GM23338 (cell line): ENCODE measurements around the gene VNN1. TPM values are rescaled to one million over a fixed set of nuclear protein-coding genes. Genes with fewer than 3 reads are reported as not detected.

Source experiments
- ATAC-seq: fragments of 200-7000 bp; cut with Tn5 transposase; 3 replicates; pipeline ENCODE4 v1.9.1; 2020
- DNase-seq: peaks from one replicate; pipeline ENCODE4 v3.0.0-alpha.2; 2015; ENCODE audit warnings: low spot score
- H2AFZ ChIP-seq: fragments of 200-600 bp; sonication (generic); 2 replicates; pipeline ENCODE4 v1.8.0; 2016; ENCODE audit warnings: antibody characterized with exemption, mild to moderate bottlenecking, moderate library complexity
- H3F3A ChIP-seq: fragments of 200-600 bp; sonication (generic); replicated peaks from 2 replicates; pipeline ENCODE4 v1.8.0; 2017; ENCODE audit warnings: antibody characterized with exemption, mixed run types, low read depth
- H3K27ac ChIP-seq: fragments of 200-600 bp; sonication (generic); 2 replicates; pipeline ENCODE4 v1.6.1; 2016; ENCODE audit warnings: low read depth
- H3K27me3 ChIP-seq: fragments of 200-600 bp; sonication (generic); 2 replicates; pipeline ENCODE4 v1.8.0; 2016; ENCODE audit warnings: mild to moderate bottlenecking, mixed run types, moderate library complexity; ENCODE audit not compliant: insufficient read depth
- H3K36me3 ChIP-seq: fragments of 200-600 bp; sonication (generic); 2 replicates; pipeline ENCODE4 v1.8.0; 2016; ENCODE audit warnings: mild to moderate bottlenecking; ENCODE audit not compliant: insufficient read depth
- H3K4me1 ChIP-seq: fragments of 200-600 bp; sonication (generic); 2 replicates; pipeline ENCODE4 v1.8.0; 2016; ENCODE audit warnings: mild to moderate bottlenecking, moderate library complexity; ENCODE audit not compliant: insufficient read depth
- H3K4me2 ChIP-seq: fragments of 200-600 bp; sonication (generic); 2 replicates; pipeline ENCODE4 v1.7.1; 2017; ENCODE audit warnings: mixed run types
- H3K4me3 ChIP-seq: fragments of 200-600 bp; sonication (generic); 2 replicates; pipeline ENCODE4 v1.6.1; 2016; ENCODE audit warnings: mixed run types
- H3K79me2 ChIP-seq: fragments of 200-600 bp; sonication (generic); replicated peaks from 2 replicates; pipeline ENCODE4 v1.8.0; 2017; ENCODE audit warnings: mild to moderate bottlenecking; ENCODE audit not compliant: insufficient read depth
- H3K9me2 ChIP-seq: fragments of 200-600 bp; sonication (generic); 2 replicates; pipeline ENCODE4 v1.8.0; 2017; ENCODE audit not compliant: insufficient read depth
- H4K20me1 ChIP-seq: fragments of 200-600 bp; sonication (generic); replicated peaks from 2 replicates; pipeline ENCODE4 v1.8.0; 2017; ENCODE audit warnings: mild to moderate bottlenecking; ENCODE audit not compliant: insufficient read depth
- H3K27ac Mint-ChIP-seq: 2 replicates; pipeline ENCODE4 v1.8.0; 2020; ENCODE audit warnings: inconsistent platforms, mild to moderate bottlenecking, moderate library complexity, mixed read lengths
- H3K27me3 Mint-ChIP-seq: 3 replicates; pipeline ENCODE4 v1.8.0; 2022; ENCODE audit warnings: low read depth, mild to moderate bottlenecking, moderate library complexity, mixed read lengths, inconsistent platforms; ENCODE audit not compliant: insufficient read depth, poor library complexity
- H3K36me3 Mint-ChIP-seq: 3 replicates; pipeline ENCODE4 v1.8.0; 2021; ENCODE audit warnings: low read depth, mild to moderate bottlenecking, inconsistent platforms, moderate library complexity, mixed read lengths
- H3K4me1 Mint-ChIP-seq: 3 replicates; pipeline ENCODE4 v1.8.0; 2020; ENCODE audit warnings: mild to moderate bottlenecking, inconsistent platforms, mixed read lengths
- H3K4me3 Mint-ChIP-seq: 3 replicates; pipeline ENCODE4 v1.8.0; 2021; ENCODE audit warnings: moderate library complexity, mild to moderate bottlenecking, inconsistent platforms, mixed read lengths
- H3K9me3 Mint-ChIP-seq: 3 replicates; pipeline ENCODE4 v1.8.0; 2020; ENCODE audit warnings: moderate library complexity, mild to moderate bottlenecking, inconsistent platforms, mixed read lengths
- CREB1 ChIP-seq: fragments of 250-450 bp; sonication (Bioruptor Pico); IDR thresholded peaks from 2 replicates; pipeline ENCODE4 v1.5.0; 2020; ENCODE audit warnings: low read depth, mild to moderate bottlenecking, moderate library complexity
- EZH2 ChIP-seq: fragments of 200-600 bp; sonication (generic); IDR thresholded peaks from one replicate; pipeline ENCODE4 v1.8.0; 2017; ENCODE audit warnings: antibody characterized with exemption, mild to moderate bottlenecking, low read depth; ENCODE audit not compliant: unreplicated experiment
- EZH2phosphoT487 ChIP-seq: fragments of 200-600 bp; sonication (generic); IDR thresholded peaks from one replicate; pipeline ENCODE4 v1.8.1; 2018; ENCODE audit warnings: antibody characterized with exemption; ENCODE audit not compliant: unreplicated experiment
- JUNB ChIP-seq: IDR thresholded peaks from one replicate; pipeline ENCODE4 v1.6.1; 2016; ENCODE audit warnings: antibody characterized with exemption; ENCODE audit not compliant: unreplicated experiment
- NANOG ChIP-seq: IDR thresholded peaks from 2 replicates; pipeline ENCODE4 v1.6.1; 2016; ENCODE audit warnings: antibody characterized with exemption, borderline replicate concordance
- POLR2AphosphoS5 ChIP-seq: IDR thresholded peaks from 2 replicates; pipeline ENCODE4 v1.6.1; 2016; ENCODE audit warnings: antibody characterized with exemption, low read depth
- STAT1 ChIP-seq: IDR thresholded peaks from one replicate; pipeline ENCODE4 v1.6.1; 2016; ENCODE audit warnings: antibody characterized with exemption; ENCODE audit not compliant: unreplicated experiment
- ZNF114 ChIP-seq: fragments of 250-450 bp; sonication (Bioruptor Pico); IDR thresholded peaks from 2 replicates; pipeline ENCODE4 v1.5.0; 2020; ENCODE audit warnings: mild to moderate bottlenecking, moderate library complexity
- ZNF331 ChIP-seq: fragments of 250-450 bp; sonication (Bioruptor Pico); IDR thresholded peaks from 2 replicates; pipeline ENCODE4 v1.5.0; 2020; ENCODE audit warnings: low read depth, mild to moderate bottlenecking, moderate library complexity
- polyA plus RNA-seq: library from polyadenylated mRNA; unstranded; fragments of >200 nt; fragmentation: Nextera tagmentation; extraction: Ambion mirVana; gene quantifications from 2 replicates; pipeline ENCODE4 v1.2.1, GENCODE V29; 2016
- total RNA-seq: library from RNA; depleted of rRNA; stranded (reverse); fragments of >200 nt; shearing (Covaris generic); gene quantifications from 2 replicates; pipeline ENCODE4 v1.2.3, GENCODE V29; 2014
- TF ChIP-seq, protein P1 (sequence below), 2 experiments: fragments of 200-600 bp in 1 of 2; sonication (generic) in 1 of 2; conservative IDR thresholded peaks; 2 replicates each; pipeline versions ENCODE4 v1.5.1 to v1.6.1; 2016 to 2017; ENCODE audit warnings: antibody characterized with exemption in 2 of 2, low read depth in 2 of 2, mild to moderate bottlenecking in 2 of 2, moderate library complexity in 1 of 2
- TF ChIP-seq, protein P2 (sequence below): IDR thresholded peaks from one replicate; pipeline ENCODE4 v1.6.1; 2018; ENCODE audit warnings: antibody characterized with exemption; ENCODE audit not compliant: unreplicated experiment
- TF ChIP-seq, protein P3 (sequence below): fragments of 250-450 bp; sonication (Bioruptor Pico); IDR thresholded peaks from 2 replicates; pipeline ENCODE4 v1.5.0; 2020; ENCODE audit warnings: mild to moderate bottlenecking, moderate library complexity
- TF ChIP-seq, protein P4 (sequence below): IDR thresholded peaks from 2 replicates; pipeline ENCODE4 v1.6.1; 2016; ENCODE audit warnings: antibody characterized with exemption

VNN1 gene
- total and polyA plus RNA-seq, 2 experiments from 2014 or later = not detected

DNA sequence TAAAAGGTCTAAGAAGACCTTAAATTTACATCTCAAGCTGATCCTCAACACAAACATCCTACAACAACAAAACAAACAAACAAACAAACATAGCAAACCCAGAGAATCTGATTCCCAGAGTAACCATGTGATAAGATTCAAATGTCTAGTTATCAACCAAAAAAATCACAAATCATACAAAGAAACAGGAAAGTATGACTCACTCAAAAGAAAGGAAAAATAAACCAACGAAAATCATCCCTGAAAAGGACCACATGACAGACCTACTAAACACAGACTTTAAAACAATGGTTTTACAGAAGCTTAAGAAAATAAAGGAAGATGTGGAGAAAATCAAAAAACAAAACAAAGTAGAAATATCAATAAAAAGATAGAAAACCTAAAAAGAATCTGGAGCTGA is 18.1 kb downstream of the VNN1 start:
- DNase-seq (no peak), ATAC-seq (no peak)
- no peaks in the 10 kb centered on the region for H3K9me2 ChIP-seq
- H3K27ac Mint-ChIP-seq = no peak overlapping the region
- no peak overlapping the region for H3K4me3 Mint-ChIP-seq
- H3K4me3 ChIP-seq = no peak overlapping the region
- no peaks in the 10 kb centered on the region for H3K36me3 ChIP-seq
- no peak overlapping the region for H2AFZ ChIP-seq
- H3K27me3 Mint-ChIP-seq = no peaks in the 10 kb centered on the region
- peaks cover 11% of the 10 kb centered on the region for H3K9me3 Mint-ChIP-seq
- TF ChIP-seq, protein P1, sequence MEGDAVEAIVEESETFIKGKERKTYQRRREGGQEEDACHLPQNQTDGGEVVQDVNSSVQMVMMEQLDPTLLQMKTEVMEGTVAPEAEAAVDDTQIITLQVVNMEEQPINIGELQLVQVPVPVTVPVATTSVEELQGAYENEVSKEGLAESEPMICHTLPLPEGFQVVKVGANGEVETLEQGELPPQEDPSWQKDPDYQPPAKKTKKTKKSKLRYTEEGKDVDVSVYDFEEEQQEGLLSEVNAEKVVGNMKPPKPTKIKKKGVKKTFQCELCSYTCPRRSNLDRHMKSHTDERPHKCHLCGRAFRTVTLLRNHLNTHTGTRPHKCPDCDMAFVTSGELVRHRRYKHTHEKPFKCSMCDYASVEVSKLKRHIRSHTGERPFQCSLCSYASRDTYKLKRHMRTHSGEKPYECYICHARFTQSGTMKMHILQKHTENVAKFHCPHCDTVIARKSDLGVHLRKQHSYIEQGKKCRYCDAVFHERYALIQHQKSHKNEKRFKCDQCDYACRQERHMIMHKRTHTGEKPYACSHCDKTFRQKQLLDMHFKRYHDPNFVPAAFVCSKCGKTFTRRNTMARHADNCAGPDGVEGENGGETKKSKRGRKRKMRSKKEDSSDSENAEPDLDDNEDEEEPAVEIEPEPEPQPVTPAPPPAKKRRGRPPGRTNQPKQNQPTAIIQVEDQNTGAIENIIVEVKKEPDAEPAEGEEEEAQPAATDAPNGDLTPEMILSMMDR (conservative IDR thresholded peaks at IDR 0.05; ENCODE audit: low read depth in 2 of 2) = no peak
- TF ChIP-seq, protein P2, sequence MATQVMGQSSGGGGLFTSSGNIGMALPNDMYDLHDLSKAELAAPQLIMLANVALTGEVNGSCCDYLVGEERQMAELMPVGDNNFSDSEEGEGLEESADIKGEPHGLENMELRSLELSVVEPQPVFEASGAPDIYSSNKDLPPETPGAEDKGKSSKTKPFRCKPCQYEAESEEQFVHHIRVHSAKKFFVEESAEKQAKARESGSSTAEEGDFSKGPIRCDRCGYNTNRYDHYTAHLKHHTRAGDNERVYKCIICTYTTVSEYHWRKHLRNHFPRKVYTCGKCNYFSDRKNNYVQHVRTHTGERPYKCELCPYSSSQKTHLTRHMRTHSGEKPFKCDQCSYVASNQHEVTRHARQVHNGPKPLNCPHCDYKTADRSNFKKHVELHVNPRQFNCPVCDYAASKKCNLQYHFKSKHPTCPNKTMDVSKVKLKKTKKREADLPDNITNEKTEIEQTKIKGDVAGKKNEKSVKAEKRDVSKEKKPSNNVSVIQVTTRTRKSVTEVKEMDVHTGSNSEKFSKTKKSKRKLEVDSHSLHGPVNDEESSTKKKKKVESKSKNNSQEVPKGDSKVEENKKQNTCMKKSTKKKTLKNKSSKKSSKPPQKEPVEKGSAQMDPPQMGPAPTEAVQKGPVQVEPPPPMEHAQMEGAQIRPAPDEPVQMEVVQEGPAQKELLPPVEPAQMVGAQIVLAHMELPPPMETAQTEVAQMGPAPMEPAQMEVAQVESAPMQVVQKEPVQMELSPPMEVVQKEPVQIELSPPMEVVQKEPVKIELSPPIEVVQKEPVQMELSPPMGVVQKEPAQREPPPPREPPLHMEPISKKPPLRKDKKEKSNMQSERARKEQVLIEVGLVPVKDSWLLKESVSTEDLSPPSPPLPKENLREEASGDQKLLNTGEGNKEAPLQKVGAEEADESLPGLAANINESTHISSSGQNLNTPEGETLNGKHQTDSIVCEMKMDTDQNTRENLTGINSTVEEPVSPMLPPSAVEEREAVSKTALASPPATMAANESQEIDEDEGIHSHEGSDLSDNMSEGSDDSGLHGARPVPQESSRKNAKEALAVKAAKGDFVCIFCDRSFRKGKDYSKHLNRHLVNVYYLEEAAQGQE = no peak
- TF ChIP-seq POLR2AphosphoS5 (no peak), STAT1 (no peak), EZH2phosphoT487 (no peak), ZNF331 (CRISPR knock-in tag) (no peak), ZNF114 (no peak), NANOG (no peak), EZH2 (no peak), JUNB (no peak), CREB1 (no peak)
- TF ChIP-seq, protein P3, sequence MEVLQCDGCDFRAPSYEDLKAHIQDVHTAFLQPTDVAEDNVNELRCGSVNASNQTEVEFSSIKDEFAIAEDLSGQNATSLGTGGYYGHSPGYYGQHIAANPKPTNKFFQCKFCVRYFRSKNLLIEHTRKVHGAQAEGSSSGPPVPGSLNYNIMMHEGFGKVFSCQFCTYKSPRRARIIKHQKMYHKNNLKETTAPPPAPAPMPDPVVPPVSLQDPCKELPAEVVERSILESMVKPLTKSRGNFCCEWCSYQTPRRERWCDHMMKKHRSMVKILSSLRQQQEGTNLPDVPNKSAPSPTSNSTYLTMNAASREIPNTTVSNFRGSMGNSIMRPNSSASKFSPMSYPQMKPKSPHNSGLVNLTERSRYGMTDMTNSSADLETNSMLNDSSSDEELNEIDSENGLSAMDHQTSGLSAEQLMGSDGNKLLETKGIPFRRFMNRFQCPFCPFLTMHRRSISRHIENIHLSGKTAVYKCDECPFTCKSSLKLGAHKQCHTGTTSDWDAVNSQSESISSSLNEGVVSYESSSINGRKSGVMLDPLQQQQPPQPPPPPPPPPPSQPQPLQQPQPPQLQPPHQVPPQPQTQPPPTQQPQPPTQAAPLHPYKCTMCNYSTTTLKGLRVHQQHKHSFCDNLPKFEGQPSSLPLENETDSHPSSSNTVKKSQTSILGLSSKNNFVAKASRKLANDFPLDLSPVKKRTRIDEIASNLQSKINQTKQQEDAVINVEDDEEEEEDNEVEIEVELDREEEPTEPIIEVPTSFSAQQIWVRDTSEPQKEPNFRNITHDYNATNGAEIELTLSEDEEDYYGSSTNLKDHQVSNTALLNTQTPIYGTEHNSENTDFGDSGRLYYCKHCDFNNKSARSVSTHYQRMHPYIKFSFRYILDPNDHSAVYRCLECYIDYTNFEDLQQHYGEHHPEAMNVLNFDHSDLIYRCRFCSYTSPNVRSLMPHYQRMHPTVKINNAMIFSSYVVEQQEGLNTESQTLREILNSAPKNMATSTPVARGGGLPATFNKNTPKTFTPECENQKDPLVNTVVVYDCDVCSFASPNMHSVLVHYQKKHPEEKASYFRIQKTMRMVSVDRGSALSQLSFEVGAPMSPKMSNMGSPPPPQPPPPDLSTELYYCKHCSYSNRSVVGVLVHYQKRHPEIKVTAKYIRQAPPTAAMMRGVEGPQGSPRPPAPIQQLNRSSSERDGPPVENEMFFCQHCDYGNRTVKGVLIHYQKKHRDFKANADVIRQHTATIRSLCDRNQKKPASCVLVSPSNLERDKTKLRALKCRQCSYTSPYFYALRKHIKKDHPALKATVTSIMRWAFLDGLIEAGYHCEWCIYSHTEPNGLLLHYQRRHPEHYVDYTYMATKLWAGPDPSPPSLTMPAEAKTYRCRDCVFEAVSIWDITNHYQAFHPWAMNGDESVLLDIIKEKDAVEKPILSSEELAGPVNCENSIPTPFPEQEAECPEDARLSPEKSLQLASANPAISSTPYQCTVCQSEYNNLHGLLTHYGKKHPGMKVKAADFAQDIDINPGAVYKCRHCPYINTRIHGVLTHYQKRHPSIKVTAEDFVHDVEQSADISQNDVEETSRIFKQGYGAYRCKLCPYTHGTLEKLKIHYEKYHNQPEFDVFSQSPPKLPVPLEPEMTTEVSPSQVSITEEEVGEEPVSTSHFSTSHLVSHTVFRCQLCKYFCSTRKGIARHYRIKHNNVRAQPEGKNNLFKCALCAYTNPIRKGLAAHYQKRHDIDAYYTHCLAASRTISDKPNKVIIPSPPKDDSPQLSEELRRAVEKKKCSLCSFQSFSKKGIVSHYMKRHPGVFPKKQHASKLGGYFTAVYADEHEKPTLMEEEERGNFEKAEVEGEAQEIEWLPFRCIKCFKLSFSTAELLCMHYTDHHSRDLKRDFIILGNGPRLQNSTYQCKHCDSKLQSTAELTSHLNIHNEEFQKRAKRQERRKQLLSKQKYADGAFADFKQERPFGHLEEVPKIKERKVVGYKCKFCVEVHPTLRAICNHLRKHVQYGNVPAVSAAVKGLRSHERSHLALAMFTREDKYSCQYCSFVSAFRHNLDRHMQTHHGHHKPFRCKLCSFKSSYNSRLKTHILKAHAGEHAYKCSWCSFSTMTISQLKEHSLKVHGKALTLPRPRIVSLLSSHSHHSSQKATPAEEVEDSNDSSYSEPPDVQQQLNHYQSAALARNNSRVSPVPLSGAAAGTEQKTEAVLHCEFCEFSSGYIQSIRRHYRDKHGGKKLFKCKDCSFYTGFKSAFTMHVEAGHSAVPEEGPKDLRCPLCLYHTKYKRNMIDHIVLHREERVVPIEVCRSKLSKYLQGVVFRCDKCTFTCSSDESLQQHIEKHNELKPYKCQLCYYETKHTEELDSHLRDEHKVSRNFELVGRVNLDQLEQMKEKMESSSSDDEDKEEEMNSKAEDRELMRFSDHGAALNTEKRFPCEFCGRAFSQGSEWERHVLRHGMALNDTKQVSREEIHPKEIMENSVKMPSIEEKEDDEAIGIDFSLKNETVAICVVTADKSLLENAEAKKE (CRISPR knock-in tag) = no peak
- TF ChIP-seq, protein P4, sequence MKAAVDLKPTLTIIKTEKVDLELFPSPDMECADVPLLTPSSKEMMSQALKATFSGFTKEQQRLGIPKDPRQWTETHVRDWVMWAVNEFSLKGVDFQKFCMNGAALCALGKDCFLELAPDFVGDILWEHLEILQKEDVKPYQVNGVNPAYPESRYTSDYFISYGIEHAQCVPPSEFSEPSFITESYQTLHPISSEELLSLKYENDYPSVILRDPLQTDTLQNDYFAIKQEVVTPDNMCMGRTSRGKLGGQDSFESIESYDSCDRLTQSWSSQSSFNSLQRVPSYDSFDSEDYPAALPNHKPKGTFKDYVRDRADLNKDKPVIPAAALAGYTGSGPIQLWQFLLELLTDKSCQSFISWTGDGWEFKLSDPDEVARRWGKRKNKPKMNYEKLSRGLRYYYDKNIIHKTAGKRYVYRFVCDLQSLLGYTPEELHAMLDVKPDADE = no peak
- H3F3A ChIP-seq = no peaks in the 10 kb centered on the region
- no peaks in the 10 kb centered on the region for H4K20me1 ChIP-seq
- H3K36me3 Mint-ChIP-seq = 0 out of 3 replicates have a peak, but pooled peaks cover 7% of the 10 kb centered on the region
- H3K27me3 ChIP-seq = no peaks in the 10 kb centered on the region
- no peaks in the 10 kb centered on the region for H3K4me1 Mint-ChIP-seq
- H3K4me1 ChIP-seq = no peaks in the 10 kb centered on the region
- no peak overlapping the region for H3K27ac ChIP-seq
- no peak overlapping the region for H3K4me2 ChIP-seq
- no peaks in the 10 kb centered on the region for H3K79me2 ChIP-seq
